ENCODE data around the gene SH3RF3.

SH3RF3 gene

DNA sequence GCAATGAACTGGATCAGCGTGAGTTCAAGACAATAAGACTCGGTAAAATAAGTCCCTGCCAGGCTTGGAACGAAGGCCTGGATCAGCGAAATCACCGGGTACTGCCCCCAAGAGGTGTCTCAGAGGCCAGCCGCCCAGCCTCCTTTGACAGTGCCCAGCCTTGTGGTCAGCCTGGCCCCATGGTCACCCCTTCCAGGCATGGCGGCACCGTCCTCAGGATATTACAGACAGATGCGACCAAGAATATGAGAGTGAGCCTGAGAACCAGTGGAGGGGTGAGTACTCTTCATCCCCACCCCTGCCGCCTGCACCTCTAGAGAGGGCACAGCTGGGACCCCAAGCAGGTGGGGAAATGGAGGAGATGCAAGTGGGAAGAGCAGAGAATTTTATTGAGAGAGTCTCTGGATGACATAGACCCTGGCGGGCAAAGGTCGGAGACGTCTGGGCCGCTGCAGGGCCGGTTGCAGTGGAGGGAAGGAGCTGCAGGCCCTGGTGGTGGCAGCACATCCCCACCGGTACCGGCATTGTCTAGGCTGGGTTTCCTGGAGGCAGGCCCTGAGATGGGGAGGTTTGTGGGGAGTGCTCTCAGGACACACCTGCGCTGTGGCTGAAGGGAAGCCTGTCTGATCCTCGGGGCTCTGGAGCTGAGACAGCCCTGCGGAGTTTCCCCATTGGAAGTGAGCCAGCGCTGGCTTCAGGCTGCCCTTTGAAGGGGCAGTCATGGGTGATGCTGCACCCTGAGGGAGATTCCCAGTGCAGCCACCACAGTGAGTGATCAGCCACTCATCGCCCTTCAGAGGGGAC, 294.8 kb downstream of the SH3RF3 start:
- no peak for DNase-seq

DNA sequence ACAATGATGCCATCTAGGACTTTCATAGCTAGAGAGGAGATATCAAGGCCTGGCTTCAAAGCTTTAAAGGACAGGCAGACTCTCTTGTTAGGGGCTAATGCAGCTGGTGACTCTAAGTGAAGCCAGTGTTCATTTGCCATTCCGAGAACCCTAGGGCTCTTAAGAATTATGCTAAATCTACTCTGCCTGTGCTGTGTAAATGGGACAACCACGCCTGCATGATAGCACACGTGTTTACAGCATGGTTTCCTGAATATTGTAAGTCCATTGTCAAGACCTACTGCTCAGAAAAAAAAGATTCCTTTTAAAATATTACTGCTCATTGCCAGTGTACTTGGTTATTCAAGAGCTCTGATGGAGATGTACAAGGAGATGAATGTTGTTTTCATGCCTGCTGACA, 296.4 kb downstream of the SH3RF3 start:
- DNase-seq, result no peak

DNA sequence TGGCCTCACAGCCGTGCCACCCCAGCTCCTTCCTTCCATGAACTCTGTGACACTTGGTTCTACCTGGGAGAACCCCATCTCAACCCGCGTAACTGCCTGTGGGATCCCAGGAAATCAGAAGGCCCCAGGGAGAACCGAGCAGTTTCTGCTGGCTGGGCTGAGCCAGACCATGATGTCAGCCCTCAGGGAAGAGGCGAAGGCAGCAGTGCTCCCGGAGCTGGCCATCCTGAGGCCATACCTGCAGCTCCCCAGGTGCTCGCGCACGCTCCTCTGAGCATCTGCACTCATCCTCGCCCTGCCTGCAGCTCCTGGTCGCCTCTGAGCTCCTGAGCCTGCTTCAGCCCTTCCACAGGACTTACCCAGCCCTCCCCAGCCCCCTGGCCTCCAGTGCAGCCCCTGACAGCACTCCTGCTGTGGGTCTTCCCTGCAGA, 298.7 kb downstream of the SH3RF3 start:
- no peak for DNase-seq

DNA sequence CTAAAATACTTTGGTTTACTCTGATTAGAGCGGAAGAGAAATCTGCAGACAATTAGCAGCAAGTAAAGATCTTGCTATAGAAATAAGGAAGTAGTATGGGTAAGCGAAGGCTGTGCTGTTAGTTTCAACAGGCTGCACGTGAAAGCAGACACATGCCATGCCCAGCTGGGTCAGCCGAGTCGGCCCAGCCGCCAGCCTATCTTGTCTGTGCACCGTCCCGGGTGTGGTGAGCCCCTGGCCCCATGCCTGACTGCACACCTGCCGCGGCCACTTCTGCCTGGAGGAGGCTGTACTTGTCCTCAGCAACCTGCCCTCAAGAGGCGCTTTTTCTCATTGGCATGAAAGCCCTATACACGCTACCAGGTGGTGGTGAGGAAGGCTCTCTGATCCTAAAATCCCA, 299.3 kb downstream of the SH3RF3 start:
- no peak for DNase-seq

DNA sequence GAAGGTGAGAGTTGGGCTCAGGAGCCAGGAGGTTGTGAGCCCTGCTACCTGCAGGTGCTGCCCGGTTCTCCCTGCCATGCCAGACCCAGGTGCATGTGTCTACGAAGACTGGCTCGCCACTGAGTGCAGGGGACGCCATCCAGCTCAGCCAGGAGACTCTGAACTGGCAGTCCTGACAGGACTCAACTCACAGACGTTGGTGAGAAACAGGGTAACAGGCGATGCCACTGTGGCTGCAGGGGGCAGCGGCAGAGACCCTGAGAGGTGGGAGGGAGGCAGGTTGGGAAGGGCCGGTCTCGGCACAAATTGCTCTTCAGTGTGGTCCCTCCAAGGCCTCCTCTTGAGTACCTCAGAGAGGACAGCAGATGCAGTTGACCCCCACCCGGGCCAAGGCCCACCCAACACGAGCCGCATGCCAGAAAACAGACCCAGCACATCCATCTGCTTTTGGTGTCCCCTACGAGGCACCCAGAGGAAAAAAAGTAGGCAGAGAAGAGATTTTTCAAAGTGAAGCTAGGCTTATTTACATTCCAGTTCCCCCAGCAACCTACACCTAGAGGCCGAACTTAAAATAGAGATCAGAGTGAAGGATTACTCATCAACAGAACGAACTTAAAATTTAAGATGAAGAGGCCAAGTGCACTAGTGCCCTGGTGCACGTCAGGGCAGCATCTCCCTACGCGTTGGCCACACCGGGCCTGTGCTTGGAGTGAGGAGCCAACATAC, 300.0 kb downstream of the SH3RF3 start:
- no peak for DNase-seq

DNA sequence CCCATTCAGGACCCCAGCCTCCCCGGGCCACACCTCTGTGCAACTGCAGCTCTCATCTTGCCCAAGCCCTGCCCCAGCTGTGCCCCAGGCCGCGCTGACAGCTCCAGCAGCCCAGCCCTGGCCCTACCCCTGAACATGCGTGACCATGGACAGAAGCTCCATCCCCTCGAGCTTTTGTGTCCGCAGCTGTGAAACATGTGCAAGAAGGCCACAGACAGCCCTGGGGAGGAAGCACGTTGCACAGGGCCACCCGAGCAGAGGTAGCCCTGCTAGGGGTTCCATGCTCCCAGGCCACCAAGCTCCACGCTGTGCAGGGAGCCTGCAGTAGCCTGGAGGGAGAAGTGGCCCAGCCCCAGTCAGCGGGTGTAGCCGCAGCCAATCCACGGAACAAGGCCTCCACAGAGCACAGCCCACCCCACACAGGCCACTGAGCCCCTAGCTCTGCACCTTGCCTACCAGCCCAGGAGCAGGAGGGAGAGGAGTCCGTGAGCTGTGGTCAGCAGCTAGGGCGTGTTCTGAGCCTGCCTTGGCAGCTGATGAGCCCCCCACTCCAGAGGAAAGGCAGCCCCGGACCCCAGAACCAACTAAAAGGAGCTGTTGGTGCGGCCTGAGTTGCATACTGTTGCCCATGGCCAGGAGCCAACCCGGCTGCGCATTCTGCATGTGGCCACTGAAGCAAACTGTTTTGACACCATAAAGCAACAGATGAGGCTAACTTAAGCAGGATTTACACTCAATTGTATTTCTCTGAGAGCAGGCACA, 300.7 kb downstream of the SH3RF3 start:
- no peak for DNase-seq

DNA sequence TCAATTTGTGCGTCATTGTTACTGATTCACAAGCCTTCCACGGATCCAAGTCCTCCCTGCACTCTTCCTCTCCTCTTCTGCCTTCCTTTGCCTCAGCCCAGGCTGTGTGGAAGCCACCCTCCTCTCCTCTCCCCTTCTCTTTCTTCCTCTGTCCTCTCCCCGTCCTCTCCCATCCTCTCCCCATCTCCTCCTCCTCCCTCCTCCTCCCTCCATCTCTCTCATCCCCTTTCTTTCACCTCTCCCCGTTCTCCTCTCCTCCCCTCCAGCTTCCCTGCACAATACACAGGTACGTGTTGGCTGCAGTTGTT, 301.3 kb downstream of the SH3RF3 start:
- DNase-seq, result no peak

DNA sequence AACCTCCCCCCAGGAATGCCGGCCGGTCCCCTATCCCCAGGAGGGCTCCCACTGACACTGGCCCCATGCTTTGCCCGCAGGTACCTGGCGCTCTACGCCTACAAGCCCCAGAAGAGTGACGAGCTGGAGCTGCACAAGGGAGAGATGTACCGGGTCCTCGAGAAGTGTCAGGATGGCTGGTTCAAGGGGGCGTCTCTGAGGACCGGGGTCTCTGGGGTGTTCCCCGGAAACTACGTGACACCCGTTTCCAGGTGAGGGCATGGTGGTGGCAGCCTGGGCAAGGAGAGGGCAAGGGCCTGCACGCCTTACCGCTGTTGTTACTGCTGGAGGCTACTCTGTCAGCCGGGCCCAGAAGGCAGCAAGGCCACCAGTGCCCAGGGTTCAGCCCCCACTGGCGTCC, 303.4 kb downstream of the SH3RF3 start:
- no peak for DNase-seq

DNA sequence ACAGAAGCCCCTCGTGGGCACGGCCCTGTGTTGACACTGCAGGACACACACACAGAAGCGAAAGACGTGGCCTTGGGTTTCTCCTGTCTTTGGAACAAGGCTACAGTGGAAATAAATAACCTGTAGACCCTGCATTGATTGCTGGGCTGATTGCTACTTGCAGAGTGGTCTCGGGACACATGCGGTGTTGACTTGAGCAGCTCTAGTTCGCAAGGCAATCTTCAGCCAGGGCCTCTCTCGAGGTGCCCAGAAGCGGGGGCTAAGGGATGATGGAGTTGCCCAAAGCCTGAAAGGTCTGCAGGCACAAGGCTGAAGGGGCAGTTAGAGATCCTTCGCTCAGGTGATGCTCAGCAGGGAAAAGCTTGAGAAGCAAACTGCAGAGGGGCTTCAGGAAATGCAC, 304.5 kb downstream of the SH3RF3 start:
- DNase-seq, result no peak

DNA sequence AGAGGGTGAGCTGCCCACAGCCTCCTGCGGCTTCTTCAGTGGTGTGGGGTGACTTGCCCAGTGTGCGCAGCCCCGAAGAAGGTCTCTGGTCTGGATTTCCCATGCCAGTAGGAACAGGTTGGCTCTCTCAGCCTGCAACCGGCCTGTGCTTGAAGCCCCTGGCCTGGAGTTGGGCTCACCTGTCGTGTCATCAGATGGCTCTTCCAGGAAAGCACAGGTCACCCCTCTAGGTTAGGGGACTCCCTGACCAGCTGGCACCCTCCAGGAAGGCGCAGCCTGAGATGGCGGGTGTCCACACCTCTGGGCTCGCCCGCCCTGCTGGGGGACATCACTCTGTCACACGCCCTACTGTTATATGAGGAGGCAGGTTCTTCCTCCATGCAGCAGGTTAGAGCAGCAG, 304.9 kb downstream of the SH3RF3 start:
- DNase-seq, result no peak

DNA sequence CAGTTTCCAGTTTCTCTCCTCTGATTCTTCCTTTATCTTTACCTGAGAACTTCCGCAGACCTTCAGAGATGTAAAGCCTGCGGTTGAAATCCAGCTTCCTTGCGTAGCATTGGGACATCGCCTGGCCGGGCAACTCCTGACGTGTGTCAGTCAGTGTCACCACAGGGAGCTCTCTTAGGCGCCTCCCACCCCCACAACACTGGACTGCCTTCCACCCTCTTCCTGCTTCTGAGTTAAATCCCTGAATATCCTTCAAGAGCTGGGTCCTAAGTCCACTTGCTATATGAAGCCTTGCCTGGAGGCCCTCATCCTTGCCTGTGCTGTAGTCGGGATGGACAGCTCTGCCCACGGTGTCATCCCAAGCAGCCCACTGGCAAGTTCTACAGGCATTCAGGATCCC, 305.3 kb downstream of the SH3RF3 start:
- no peak for DNase-seq

DNA sequence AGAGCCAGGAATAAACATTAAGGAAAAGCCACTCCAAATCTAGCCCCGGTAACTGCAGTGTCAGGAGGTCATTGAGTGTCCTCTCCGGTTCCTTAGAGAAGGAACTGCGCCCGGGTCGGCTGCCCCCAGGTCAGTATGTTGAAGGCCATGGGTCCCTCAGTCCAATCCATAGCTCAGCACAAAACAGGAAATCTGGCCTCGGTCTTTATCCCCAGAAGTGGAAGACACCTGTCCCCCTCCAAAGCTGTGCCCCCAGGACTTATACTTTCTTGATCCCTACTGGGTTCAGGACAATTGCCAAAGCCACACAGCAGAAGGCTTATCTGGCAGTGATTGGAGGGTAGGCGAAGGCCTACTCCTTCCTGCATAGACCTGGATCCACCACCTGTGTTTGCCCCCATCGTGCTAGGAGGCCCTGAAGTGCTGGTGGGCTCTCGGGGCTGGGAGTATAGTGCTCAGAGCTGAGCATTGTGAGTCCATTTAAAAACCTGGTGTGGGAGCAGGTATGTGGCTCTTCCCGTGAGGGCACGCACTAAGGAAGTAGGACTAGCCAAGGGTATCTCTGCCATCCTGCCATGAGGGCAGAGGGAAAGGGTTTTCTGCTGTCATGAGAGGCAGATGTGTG, 306.2 kb downstream of the SH3RF3 start:
- no peak for DNase-seq

DNA sequence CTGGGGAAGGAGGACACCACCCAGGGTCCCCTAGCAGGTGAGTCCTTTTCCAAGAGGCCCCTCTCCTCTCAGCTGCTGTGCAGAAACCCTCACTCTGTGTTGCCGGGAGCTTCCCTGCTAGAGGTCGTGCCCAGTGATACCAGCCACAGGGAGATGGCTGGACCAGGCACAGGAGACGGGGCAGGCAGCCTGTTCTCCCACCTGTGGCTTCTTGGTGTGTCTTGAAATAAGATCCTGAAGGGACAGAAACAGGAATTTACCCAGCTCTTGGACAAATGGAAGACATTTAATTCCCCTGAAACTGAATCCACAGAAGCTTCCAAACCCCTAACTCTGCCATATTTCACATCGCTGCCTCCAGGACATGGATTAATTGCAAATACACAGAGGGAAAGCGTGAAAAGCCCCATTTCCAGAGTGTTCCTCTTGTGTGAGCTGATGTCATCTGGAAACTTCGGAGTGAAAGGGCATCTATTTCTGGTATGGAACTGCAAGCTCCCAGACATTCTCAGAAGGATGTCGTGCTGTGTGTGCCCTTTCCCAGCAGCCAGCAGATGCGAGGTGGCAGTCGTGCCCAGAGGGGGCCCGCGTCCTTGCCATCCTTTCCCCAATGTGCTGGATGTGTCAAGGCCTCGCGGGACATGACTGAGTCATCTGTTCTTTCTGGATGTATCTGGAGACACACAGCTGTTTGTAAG, 307.0 kb downstream of the SH3RF3 start:
- DNase-seq, result no peak

DNA sequence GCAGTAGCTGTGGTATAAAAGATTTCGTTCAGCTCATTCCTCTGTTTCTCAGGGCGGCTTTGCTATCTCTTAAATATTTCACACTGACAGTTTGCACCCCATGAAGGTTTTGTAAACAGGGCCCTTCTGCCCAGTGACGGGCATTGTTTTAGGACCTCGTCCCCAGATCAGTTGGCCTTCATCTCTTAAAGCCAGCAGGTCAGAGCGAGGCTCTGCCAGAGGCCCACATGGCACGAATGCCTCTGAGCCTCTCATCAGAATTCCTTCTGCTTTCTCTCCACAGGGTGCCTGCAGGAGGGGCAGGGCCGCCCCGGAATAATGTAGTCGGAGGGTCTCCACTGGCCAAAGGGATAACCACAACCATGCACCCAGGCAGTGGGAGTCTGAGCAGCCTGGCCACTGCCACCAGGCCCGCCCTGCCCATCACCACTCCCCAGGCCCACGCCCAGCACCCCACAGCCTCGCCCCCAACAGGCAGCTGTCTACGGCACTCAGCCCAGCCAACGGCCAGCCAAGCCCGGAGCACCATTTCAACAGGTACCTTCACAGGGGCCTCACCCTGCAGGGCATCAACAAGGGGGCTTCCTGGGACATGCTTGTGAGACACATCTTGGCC, 307.7 kb downstream of the SH3RF3 start:
- DNase-seq, result no peak

DNA sequence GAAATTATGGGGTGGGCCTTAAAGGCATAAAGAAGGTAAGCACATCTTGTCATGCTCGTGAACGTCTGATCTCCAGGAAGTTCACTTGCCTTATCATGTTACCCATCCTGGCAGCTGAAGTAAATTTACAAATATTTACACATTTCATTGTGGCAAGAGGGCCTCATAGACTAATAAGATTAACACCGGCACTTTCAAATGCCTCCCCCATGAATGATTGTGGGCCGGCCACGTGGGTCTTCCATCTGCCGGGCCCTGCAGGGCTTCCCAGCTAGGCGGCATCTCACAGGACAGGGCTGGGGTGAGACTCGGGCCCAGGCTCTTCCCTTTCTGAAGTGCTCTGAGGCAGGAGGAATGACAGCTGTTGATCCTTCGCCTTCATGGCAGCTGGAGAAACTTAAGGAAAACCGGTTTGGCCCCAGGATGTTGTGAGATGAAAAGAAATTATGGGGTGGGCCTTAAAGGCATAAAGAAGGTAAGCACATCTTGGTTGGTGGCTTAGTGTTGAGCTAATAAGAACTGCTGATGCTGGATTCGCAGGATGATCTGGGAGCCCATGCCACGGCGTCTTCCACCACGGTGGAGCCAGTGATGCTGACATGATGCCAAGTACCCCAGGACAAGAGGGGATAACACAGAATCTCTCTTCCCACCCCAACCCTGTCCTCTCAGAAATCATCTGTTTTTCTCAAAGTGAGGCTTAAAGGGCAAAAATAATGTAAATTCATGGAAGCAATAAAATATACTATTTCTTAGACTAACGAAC, 308.5 kb downstream of the SH3RF3 start:
- no peak for DNase-seq

DNA sequence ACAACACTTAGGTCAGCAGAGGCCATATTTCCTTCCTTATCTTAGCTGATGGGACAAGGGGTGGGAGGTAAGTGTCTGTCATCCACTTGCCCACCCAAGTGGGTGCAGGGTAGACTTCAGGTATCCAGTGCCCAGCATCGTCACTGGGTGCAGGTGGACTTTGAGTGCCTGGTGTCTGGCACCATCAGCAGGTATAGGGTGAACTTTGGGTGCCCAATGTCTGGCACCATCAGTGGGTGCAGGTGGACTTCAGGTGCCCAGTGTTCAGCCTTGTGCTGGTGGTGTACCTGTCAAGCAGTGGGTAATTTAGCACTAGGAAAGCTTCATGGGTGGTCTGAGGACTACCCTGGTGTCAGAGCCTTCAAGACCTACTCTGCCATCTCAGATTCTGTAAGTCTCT, 309.1 kb downstream of the SH3RF3 start:
- no peak for DNase-seq

DNA sequence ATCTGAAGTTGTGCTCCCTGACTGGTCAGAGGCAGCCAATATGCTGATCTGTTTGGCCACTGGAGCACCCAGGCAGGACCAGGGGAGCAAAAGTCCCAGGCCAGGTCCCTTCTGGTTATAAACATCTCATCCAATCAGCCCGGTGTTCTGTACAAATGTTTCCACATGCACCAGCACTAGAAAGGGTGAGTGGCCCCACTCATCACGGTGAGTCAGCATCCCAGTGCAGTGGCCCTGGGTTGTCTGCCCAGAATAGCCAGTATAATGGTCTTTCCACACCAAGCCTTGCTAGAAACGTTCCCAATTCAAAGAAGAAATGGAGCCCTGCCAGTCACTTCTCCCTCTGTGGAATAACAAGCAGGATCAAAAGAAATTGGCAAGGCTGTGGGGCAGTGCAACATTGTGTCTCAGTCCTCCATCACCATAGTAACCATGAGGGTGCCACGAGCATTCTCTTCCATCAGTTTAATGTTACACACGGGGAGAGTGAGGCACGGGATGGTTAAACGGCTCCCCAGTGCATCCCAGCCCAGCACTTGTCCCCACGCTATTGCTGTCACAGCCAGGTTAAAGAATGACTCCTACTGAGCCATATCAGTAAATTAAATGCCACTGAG, 309.9 kb downstream of the SH3RF3 start:
- DNase-seq, result no peak

DNA sequence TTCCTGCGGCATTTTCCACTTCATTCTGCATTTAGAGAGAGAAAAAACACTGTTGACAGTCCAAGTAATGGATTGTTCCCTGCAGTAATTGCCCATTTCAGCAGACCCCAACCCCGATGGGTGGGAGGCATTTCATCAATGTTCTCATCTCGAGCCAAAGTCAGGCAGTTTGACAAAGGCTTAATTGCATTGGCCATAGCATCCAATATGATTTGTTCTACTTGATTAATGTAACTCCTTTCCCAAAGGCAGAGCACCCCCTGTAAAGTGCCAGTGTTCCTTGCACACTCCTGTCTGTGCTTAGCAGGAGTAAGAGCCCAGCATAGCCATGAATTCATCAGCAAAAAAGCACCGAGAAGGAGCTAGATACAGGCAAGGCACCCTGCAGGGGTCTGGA, 310.4 kb downstream of the SH3RF3 start:
- DNase-seq, result no peak

DNA sequence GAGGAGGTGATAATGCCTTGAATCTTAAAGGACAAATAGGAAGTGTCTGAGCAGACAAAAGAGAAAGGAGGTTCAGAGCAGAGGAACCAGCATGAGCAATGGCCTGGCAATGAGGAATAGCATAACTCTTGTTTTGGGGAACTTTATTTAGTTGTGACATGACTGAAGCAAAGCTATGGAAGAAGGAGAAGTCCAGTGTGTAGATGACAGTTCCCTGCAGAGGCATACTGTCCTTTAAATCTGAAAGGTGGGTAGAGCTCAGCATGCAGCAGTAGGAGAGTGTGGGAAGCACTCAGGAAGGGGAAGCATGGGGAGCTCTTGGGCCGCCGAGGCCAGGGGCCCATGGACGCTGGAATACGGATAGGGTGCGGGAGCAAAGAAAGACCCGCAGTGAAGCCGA, 311.0 kb downstream of the SH3RF3 start:
- DNase-seq, result no peak

DNA sequence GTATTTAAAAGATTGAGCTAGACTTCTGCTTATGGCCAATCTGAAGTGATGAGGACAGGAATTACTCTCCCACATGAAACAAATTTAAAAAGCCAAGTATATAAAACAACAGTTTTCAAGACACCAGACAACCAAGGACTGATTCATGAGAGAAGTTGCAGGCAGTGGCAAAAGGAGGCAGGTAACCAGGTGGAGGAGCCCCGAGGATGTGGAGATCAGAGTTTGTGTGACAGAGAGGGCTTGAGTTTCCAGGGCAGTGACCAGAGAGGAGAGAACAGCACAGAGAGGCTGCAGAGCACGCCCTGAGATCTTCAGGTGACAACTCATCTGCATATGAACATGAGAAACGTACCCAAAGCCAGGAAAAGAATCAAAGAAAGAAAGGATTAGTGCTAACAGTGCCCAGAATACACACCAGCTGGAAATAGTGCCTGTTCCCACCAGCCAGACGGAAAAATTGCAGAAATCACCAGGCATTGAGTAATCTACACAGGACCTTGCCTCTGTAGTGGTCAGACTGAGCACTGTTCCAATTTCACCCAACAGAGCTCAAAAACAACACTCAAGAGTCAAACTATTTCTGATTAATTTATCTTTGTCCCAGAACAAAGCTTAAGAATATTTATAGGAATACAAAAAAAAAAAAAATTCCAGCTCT, 311.6 kb downstream of the SH3RF3 start:
- DNase-seq, result no peak

Data from NCI-H2081 treated with DMSO at 0.1 percent for 48 hours (cell line).